Neural cell (in vitro differentiated cells): ENCODE results near the gene ACP6. TPM values are rescaled to one million over a fixed set of nuclear protein-coding genes. Genes with fewer than 3 reads are reported as not detected.

Experiments
- H2AFZ ChIP-seq: fragments of 200-600, 300-800 bp; sonication (generic), shearing (Covaris generic); 2 replicates; pipeline ENCODE4 v1.6.0; 2014; ENCODE audit warnings: low read depth, mild to moderate bottlenecking, antibody characterized with exemption, low read length, moderate library complexity
- H3F3A ChIP-seq: fragments of 200-600 bp; shearing (Covaris generic); 2 replicates; pipeline ENCODE4 v1.6.1; 2016; ENCODE audit warnings: mild to moderate bottlenecking, moderate library complexity, mixed read lengths, antibody characterized with exemption, low read length; ENCODE audit not compliant: insufficient read depth, poor library complexity, severe bottlenecking
- H3K27ac ChIP-seq: fragments of 200-600, 300-800 bp; sonication (generic), shearing (Covaris generic); 2 replicates; pipeline ENCODE4 v1.5.1; 2014; ENCODE audit warnings: mild to moderate bottlenecking, low read length, moderate library complexity
- H3K27me3 ChIP-seq: fragments of 300-800, 200-600 bp; sonication (generic), shearing (Covaris generic); 2 replicates; pipeline ENCODE4 v1.6.0; 2014; ENCODE audit warnings: mild to moderate bottlenecking, low read depth, low read length, moderate library complexity; ENCODE audit not compliant: insufficient read depth
- H3K36me3 ChIP-seq: fragments of 300-800, 200-600 bp; sonication (generic), shearing (Covaris generic); 2 replicates; pipeline ENCODE4 v1.5.1; 2014; ENCODE audit warnings: mild to moderate bottlenecking, antibody characterized with exemption, low read length, moderate library complexity; ENCODE audit not compliant: insufficient read depth
- H3K4me2 ChIP-seq: fragments of 300-800, 200-600 bp; sonication (generic), shearing (Covaris generic); 2 replicates; pipeline ENCODE4 v1.6.0; 2014; ENCODE audit warnings: mild to moderate bottlenecking, low read length
- H3K4me3 ChIP-seq: fragments of 300-800, 200-600 bp; sonication (generic), shearing (Covaris generic); 2 replicates; pipeline ENCODE4 v1.5.1; 2014; ENCODE audit warnings: mild to moderate bottlenecking, low read length, moderate library complexity
- H3K79me2 ChIP-seq: fragments of 200-600 bp; shearing (Covaris generic); replicated peaks from 2 replicates; pipeline ENCODE4 v1.6.0; 2014; ENCODE audit warnings: mild to moderate bottlenecking, low read length, moderate library complexity; ENCODE audit not compliant: insufficient read depth
- H3K9ac ChIP-seq: fragments of 300-800, 200-600 bp; sonication (generic), shearing (Covaris generic); 2 replicates; pipeline ENCODE4 v1.6.1; 2016; ENCODE audit warnings: mild to moderate bottlenecking, low read length, mixed read lengths
- H3K9me2 ChIP-seq: fragments of 200-600 bp; shearing (Covaris generic); 2 replicates; pipeline ENCODE4 v1.6.1; 2016; ENCODE audit warnings: mild to moderate bottlenecking, low read length, mixed read lengths; ENCODE audit not compliant: insufficient read depth
- H3K9me3 ChIP-seq: fragments of 200-600, 300-800 bp; sonication (generic), shearing (Covaris generic); 2 replicates; pipeline ENCODE4 v1.6.1; 2016; ENCODE audit warnings: mild to moderate bottlenecking, mixed run types, low read length, moderate library complexity, mixed read lengths
- H4K20me1 ChIP-seq: fragments of 200-600 bp; shearing (Covaris generic); 2 replicates; pipeline ENCODE4 v1.6.1; 2016; ENCODE audit warnings: mild to moderate bottlenecking, mixed run types; ENCODE audit not compliant: insufficient read depth
- CTCF ChIP-seq: fragments of 450-650 bp; IDR thresholded peaks from 2 replicates; pipeline ENCODE4 v1.5.1; 2014; ENCODE audit warnings: antibody characterized with exemption, mild to moderate bottlenecking, moderate library complexity; ENCODE audit not compliant: poor library complexity, severe bottlenecking
- EP300 ChIP-seq: fragments of 450-650 bp; conservative IDR thresholded peaks from 2 replicates; pipeline ENCODE4 v1.6.1; 2014; ENCODE audit warnings: antibody characterized with exemption, mild to moderate bottlenecking, moderate library complexity; ENCODE audit not compliant: poor library complexity, severe bottlenecking
- EZH2 ChIP-seq: fragments of 200-600, 300-800 bp; shearing (Covaris generic), sonication (generic); IDR thresholded peaks from 2 replicates; pipeline ENCODE4 v1.6.1; 2014; ENCODE audit warnings: antibody characterized with exemption, low read length, borderline replicate concordance, mild to moderate bottlenecking; ENCODE audit not compliant: insufficient read depth, poor library complexity, severe bottlenecking
- MXI1 ChIP-seq: fragments of 450-650 bp; conservative IDR thresholded peaks from 2 replicates; pipeline ENCODE4 v1.6.1; 2014; ENCODE audit warnings: antibody characterized with exemption, mild to moderate bottlenecking; ENCODE audit not compliant: poor library complexity, severe bottlenecking
- POLR2AphosphoS5 ChIP-seq: IDR thresholded peaks from 2 replicates; pipeline ENCODE4 v1.6.1; 2012
- RAD21 ChIP-seq: fragments of 450-650 bp; conservative IDR thresholded peaks from 2 replicates; pipeline ENCODE4 v1.6.1; 2014; ENCODE audit warnings: antibody characterized with exemption, mild to moderate bottlenecking, moderate library complexity
- SMC3 ChIP-seq: fragments of 450-650 bp; conservative IDR thresholded peaks from 2 replicates; pipeline ENCODE4 v1.6.1; 2014; ENCODE audit warnings: antibody characterized with exemption, mild to moderate bottlenecking, moderate library complexity; ENCODE audit not compliant: poor library complexity
- TAF1 ChIP-seq: IDR thresholded peaks from 2 replicates; pipeline ENCODE4 v1.6.1; 2012; ENCODE audit warnings: low read depth
- polyA minus RNA-seq: library from RNA; depleted of rRNA, polyadenylated mRNA; stranded (reverse); fragments of >200 nt; gene quantifications from 2 replicates; pipeline ENCODE4 v1.2.3, GENCODE V29; 2014
- polyA plus RNA-seq: library from polyadenylated mRNA; depleted of rRNA; stranded (reverse); fragments of >200 nt; gene quantifications from 2 replicates; pipeline ENCODE4 v1.2.3, GENCODE V29; 2014
- TF ChIP-seq, protein P1 (sequence below): IDR thresholded peaks from 2 replicates; pipeline ENCODE4 v1.6.1; 2012; ENCODE audit warnings: borderline replicate concordance

The ACP6 gene
- 2.9 and 5.0 TPM in 2 replicates for polyA plus RNA-seq
- 2.4 and 2.7 TPM in 2 replicates for polyA minus RNA-seq

DNA sequence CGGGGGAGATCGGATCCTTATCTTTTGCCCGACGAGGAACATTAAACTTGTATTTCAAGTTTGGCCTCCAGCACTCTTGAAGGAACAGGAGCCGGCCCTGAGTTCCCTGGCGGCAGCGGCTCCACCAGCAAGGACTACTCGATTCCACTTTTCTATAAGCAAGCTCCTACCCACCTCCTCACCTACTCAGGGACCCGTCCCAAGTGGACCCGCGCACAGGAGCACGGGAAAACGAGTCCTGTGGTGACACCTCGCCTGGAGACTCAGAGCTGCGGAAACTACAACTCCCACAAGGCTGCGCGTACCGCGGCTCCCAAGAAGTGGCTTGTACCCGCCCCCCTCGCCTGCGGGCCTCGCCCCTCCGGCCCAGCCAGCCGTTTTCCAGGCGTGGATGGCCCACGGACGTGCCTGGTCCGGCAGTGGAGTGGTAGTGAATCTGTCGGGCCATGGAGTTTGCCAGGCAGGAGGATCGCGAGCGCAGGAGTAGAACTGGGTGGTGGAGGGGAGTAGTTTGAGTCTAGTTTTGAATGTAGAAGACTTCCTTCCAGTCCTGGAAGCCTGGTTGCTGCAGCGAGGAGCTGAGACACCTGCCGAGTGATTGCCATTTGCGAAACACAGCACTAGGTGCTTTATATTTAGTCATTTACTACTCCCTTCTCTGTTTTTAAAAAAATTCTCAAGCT is at the start of gene ACP6:
Gene ACP6 (minus strand): TSS at position 206 of the 683 bp plus-strand sequence. CDS start 476 bp downstream, outside the sequence.
- H2AFZ ChIP-seq, result peak within 1 kb of the TSS; percentile 33
- H3K27ac ChIP-seq, result no peak within 1 kb of the TSS
- H3K36me3 ChIP-seq, result no peaks in the 10 kb centered on the region
- peaks cover 9% of the 10 kb centered on the region for H3K27me3 ChIP-seq
- H3K9ac ChIP-seq, result peak within 1 kb of the TSS; percentile 43
- H3K4me2 ChIP-seq, result no peak within 1 kb of the TSS
- no peaks in the 10 kb centered on the region for H3K9me2 ChIP-seq
- no peaks in the 10 kb centered on the region for H3K9me3 ChIP-seq
- peak within 1 kb of the TSS; percentile 70 for H3K4me3 ChIP-seq
- no peaks in the 10 kb centered on the region for H3F3A ChIP-seq
- TF ChIP-seq SMC3, result no peak
- TF ChIP-seq POLR2AphosphoS5, result no peak
- TF ChIP-seq RAD21, result no peak
- no peak for TF ChIP-seq TAF1
- no peak for TF ChIP-seq EP300
- no peak for TF ChIP-seq CTCF
- no peak for TF ChIP-seq MXI1
- TF ChIP-seq, protein P1, sequence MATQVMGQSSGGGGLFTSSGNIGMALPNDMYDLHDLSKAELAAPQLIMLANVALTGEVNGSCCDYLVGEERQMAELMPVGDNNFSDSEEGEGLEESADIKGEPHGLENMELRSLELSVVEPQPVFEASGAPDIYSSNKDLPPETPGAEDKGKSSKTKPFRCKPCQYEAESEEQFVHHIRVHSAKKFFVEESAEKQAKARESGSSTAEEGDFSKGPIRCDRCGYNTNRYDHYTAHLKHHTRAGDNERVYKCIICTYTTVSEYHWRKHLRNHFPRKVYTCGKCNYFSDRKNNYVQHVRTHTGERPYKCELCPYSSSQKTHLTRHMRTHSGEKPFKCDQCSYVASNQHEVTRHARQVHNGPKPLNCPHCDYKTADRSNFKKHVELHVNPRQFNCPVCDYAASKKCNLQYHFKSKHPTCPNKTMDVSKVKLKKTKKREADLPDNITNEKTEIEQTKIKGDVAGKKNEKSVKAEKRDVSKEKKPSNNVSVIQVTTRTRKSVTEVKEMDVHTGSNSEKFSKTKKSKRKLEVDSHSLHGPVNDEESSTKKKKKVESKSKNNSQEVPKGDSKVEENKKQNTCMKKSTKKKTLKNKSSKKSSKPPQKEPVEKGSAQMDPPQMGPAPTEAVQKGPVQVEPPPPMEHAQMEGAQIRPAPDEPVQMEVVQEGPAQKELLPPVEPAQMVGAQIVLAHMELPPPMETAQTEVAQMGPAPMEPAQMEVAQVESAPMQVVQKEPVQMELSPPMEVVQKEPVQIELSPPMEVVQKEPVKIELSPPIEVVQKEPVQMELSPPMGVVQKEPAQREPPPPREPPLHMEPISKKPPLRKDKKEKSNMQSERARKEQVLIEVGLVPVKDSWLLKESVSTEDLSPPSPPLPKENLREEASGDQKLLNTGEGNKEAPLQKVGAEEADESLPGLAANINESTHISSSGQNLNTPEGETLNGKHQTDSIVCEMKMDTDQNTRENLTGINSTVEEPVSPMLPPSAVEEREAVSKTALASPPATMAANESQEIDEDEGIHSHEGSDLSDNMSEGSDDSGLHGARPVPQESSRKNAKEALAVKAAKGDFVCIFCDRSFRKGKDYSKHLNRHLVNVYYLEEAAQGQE, result no peak
- TF ChIP-seq EZH2, result no peak
- no peaks in the 10 kb centered on the region for H4K20me1 ChIP-seq
- H3K79me2 ChIP-seq, result no peaks in the 10 kb centered on the region

GRCh38 chr1:147719711-147720225 is 49.4 kb upstream of the ACP6 start:
- H3K4me2 ChIP-seq, result no peak overlapping the region
- TF ChIP-seq MXI1 (no peak), SMC3 (no peak), CTCF (no peak), RAD21 (no peak), TAF1 (no peak), EZH2 (no peak), EP300 (no peak), POLR2AphosphoS5 (no peak)
- TF ChIP-seq, protein P1, result no peak
- no peaks in the 10 kb centered on the region for H3F3A ChIP-seq
- H3K79me2 ChIP-seq, result no peaks in the 10 kb centered on the region
- H3K27ac ChIP-seq, result no peak overlapping the region
- H3K9me3 ChIP-seq, result no peaks in the 10 kb centered on the region
- H3K36me3 ChIP-seq, result no peaks in the 10 kb centered on the region
- no peaks in the 10 kb centered on the region for H4K20me1 ChIP-seq
- no peak overlapping the region for H3K4me3 ChIP-seq
- H2AFZ ChIP-seq, result no peak overlapping the region
- H3K9ac ChIP-seq, result no peak overlapping the region
- H3K9me2 ChIP-seq, result no peaks in the 10 kb centered on the region
- H3K27me3 ChIP-seq, result no peaks in the 10 kb centered on the region
